GM12873 (cell line): ENCODE measurements around the gene B4GALT5.

Experiments
- TF ChIP-seq, protein P1 (sequence below): IDR thresholded peaks from 2 replicates; pipeline ENCODE4 v1.5.1; 2012; ENCODE audit warnings: low read depth, mild to moderate bottlenecking, moderate library complexity, low read length, control low read depth; ENCODE audit not compliant: insufficient read depth; ENCODE audit errors: missing control alignments

B4GALT5 gene

DNA sequence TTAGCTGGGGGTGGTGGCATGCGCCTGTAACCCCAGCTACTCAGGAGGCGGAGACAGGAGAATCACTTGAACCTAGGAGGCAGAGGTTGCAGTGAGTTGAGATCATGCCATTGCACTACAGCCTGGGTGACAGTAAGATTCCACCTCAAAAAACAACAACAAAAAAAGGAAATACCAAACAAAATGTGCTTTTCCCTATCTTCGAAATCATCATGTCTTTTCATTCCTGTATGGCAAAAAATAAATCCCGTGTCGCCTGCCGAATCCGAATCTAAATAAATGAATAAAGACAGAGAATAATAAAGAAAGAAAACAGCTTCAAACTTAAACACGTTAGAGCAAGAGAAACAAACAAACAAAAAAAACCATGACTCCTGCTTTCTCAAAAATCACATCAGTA, 11.8 kb downstream of the B4GALT5 start:
- TF ChIP-seq, protein P1, sequence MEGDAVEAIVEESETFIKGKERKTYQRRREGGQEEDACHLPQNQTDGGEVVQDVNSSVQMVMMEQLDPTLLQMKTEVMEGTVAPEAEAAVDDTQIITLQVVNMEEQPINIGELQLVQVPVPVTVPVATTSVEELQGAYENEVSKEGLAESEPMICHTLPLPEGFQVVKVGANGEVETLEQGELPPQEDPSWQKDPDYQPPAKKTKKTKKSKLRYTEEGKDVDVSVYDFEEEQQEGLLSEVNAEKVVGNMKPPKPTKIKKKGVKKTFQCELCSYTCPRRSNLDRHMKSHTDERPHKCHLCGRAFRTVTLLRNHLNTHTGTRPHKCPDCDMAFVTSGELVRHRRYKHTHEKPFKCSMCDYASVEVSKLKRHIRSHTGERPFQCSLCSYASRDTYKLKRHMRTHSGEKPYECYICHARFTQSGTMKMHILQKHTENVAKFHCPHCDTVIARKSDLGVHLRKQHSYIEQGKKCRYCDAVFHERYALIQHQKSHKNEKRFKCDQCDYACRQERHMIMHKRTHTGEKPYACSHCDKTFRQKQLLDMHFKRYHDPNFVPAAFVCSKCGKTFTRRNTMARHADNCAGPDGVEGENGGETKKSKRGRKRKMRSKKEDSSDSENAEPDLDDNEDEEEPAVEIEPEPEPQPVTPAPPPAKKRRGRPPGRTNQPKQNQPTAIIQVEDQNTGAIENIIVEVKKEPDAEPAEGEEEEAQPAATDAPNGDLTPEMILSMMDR = no peak

DNA sequence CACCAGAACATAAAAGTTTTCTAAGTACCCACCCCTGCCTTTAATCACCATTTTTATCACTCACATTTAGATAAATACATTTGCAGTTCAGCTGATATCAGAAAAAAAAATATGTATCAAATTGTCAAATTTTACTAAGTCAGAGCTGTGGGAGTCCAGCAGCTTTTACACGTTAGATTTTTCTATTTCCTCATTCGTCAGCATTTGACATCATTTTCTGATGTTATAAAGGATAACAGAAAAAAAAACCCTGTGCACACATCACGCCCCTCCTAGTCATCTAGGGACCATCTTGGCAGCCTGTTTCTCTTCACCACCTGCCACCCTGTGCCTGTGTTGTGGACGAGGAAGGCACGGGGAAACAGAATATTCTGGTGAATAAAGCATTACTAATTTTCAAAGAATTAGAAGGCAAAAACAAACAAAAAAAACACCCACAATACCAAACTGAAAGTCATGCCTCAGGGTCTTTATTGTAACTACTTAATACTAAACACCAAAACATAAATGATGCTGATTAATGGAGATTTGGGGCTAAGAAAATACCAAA, 12.4 kb downstream of the B4GALT5 start:
- TF ChIP-seq, protein P1 = no peak

DNA sequence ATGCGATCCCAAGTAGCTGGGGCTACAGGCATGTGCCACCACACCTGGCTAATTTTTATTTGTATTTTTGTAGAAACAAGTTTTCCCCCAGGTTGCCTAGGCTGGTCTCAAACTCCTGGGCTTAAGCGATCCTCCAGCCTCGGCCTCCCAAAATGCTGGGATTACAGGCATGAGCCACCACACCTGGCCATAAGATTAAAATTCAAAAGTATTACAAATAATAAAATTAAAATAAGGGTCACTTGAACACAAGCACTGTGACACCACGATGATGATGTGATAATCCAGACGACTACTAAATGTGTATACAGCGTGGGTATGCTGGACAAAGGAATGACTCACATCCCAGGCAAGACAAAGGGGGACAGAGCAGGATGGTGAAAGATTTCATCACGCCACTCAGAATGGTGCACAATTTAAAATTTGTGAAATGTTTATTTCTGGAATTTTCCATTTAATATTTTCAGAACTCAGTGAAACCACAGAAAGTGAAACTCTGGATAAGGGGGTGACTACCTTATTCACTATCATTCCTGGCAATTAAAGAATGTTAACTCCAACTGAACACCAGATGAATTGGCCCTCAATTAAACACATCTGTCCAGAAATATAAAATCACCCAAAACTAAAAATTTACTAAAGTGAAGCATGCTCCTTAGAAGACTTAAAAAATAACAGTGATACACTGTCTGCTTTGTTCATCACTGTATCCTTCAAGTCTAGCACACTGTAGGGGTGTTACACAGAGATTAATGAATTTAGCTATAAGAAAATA, 13.1 kb downstream of the B4GALT5 start:
- TF ChIP-seq, protein P1 = no peak

DNA sequence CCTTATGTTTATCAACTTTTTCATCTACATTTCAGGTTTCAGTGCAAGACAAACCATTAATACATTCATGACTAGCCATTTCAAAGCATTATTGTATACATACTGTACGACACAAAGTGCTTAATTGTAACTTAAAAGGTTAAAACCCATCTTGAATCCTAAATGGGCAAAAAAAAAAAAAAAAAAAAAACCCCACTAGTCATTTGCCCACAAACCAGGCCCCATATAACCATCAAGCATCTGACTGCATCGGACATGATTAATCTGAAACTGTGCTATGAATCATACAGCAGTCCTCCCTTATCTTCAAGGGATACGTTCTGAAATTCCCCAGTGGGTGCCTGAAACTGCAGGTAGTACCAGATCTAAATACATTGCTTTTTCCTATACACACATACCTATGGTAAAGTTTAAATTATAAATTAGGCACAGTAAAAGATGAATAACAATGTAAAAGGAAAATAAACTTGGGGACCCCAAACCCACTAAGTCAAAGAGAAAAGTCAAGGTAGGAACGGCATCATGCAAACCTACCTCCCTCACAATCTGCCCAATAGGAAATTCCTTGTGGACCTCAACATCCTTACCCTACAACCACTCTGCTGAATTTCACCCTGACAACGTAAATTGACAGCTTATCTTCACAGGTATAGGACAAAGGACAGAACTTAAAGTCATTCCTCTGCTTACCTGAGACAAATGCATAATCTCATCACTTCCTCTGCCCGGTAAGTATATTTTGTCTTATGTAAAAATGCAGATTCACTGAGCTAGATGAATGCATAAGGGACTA, 14.3 kb downstream of the B4GALT5 start:
- TF ChIP-seq, protein P1 = no peak

DNA sequence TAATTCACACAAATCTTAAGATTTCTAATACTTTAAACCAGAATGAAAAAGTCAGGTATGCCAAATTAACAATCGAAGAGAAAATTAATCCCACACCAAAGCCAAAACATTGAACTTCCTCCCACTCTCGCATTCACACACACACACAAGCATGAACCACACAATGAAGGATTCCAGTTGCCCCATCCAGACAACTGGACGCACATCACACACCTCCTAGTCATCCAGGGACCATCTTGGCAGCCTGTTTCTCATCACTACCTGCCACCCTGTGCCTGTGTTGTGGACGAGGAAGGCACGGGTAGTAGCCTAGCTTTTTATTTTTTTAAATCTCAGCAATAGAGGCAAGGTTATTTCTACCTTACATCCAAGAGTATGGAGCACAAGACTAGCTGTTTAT, 15.2 kb downstream of the B4GALT5 start:
- TF ChIP-seq, protein P1 = no peak

DNA sequence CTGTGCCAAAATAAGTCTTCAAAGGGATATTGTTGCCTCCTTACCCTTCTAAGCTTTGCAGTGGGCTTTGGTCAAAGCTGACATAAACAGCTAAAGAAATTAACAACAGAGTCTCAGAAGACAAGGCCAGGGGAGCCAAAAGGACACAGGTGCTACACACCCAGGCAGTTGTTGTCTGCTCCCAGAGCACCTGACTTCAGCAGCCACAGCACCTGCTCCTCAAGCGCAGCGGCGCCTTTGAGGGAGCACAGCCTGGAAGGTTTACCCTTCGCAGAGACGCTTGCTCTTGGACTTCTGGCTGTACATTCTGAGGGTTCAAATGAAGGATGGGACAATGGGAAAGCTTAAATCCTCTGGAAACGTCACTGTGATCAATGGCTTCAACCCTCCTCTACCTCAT, 16.6 kb downstream of the B4GALT5 start:
- TF ChIP-seq, protein P1 = no peak

DNA sequence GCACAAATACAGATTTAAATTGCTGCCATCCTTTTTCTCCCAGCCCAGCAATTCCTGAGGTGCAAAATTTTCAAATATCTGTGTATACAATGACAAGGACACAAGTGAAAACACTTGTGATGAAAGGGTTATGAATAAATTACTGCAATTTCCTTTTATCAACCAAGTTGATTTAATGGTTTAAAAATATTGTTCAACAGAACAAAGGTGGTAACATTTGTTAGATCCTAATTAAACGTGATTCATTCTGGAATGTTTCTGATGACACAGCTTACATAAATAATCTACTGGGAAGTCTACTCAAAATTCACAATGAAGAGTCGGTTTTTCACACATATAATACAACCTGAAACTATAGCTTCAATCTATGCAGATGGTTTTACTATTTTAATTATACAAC, 17.1 kb downstream of the B4GALT5 start:
- TF ChIP-seq, protein P1 = no peak
